Upper lobe of left lung (tissue), 6 donors: ENCODE data around the gene PLK5. TPM values are rescaled to one million over a fixed set of nuclear protein-coding genes. Genes with fewer than 3 reads are reported as not detected.

ENCODE experiments used
- ATAC-seq, 2 donors: fragments of 200-7000 bp; cut with Tn5 transposase; one replicate each; pipeline ENCODE4 v1.9.1; 2022; ENCODE audit warnings: mild to moderate bottlenecking in 2 of 2, moderate library complexity in 2 of 2; ENCODE audit not compliant: low FRiP score in 2 of 2
- DNase-seq, 2 donors: peaks; one replicate each; pipeline ENCODE4 v3.0.0-alpha.2; 2019 to 2020
- H3K27ac ChIP-seq, 4 donors: fragments of 200-600 bp; sonication (generic); one replicate each; pipeline ENCODE4 v1.5.1; 2016 to 2019
- H3K27me3 ChIP-seq, 4 donors: fragments of 200-600 bp; sonication (generic); one replicate each; pipeline ENCODE4 v1.5.1; 2017 to 2019
- H3K36me3 ChIP-seq, 4 donors: fragments of 200-600 bp; sonication (generic); one replicate each; pipeline ENCODE4 v1.5.1; 2016 to 2019
- H3K4me1 ChIP-seq, 4 donors: fragments of 200-600 bp; sonication (generic); one replicate each; pipeline ENCODE4 v1.5.1; 2018 to 2019
- H3K4me3 ChIP-seq, 4 donors: fragments of 200-600 bp; sonication (generic); one replicate each; pipeline ENCODE4 v1.5.1; 2017 to 2019; ENCODE audit warnings: mild to moderate bottlenecking in 2 of 4, moderate library complexity in 1 of 4
- H3K9me3 ChIP-seq, 4 donors: fragments of 200-600 bp; sonication (generic); one replicate each; pipeline ENCODE4 v1.5.1; 2018 to 2019
- EP300 ChIP-seq, 4 donors: sonication (generic); formaldehyde crosslinking; IDR thresholded peaks; one replicate each; pipeline ENCODE4 v1.5.1; 2017; ENCODE audit warnings: antibody characterized with exemption in 4 of 4, control low read depth in 2 of 4
- POLR2A ChIP-seq, 4 donors: fragments of 450-650 bp; IDR thresholded peaks; one replicate each; pipeline ENCODE4 v1.5.1; 2016 to 2017; ENCODE audit warnings: antibody characterized with exemption in 4 of 4, mild to moderate bottlenecking in 2 of 4
- POLR2AphosphoS5 ChIP-seq, 2 donors: sonication (generic); formaldehyde crosslinking; IDR thresholded peaks; one replicate each; pipeline ENCODE4 v1.5.1; 2017; ENCODE audit warnings: antibody characterized with exemption in 2 of 2
- WGBS, 2 donors: methylation state at CpG; one replicate each; pipeline ENCODE4 v1.1.5; 2017 to 2018; 5-methylcytosine and 5-hydroxymethylcytosine counted together
- total RNA-seq, 6 donors: library from RNA; depleted of rRNA in 4 of 6; stranded (reverse); fragments of >200 nt in 4 of 6; gene quantifications; one replicate each; pipeline versions ENCODE4 v1.1.0 to v1.2.1, GENCODE V29; 2016 to 2021
- TF ChIP-seq, protein P1 (sequence below), 6 experiments: fragments of 450-650 bp in 4 of 6; fragments of 200-600 bp in 2 of 6; sonication (generic) in 2 of 6; IDR thresholded peaks; one replicate each; pipeline ENCODE4 v1.5.1; 2016 to 2019; ENCODE audit warnings: antibody characterized with exemption in 6 of 6
- donor health status: DM: no; HTN: no; CAD: no; lungs with moderate emphysema.
- donor health status: DM: no; HTN: yes; CAD: no; lungs with severe emphysema.

The PLK5 gene
- total RNA-seq, 6 donors from 2014 or later = not detected

DNA sequence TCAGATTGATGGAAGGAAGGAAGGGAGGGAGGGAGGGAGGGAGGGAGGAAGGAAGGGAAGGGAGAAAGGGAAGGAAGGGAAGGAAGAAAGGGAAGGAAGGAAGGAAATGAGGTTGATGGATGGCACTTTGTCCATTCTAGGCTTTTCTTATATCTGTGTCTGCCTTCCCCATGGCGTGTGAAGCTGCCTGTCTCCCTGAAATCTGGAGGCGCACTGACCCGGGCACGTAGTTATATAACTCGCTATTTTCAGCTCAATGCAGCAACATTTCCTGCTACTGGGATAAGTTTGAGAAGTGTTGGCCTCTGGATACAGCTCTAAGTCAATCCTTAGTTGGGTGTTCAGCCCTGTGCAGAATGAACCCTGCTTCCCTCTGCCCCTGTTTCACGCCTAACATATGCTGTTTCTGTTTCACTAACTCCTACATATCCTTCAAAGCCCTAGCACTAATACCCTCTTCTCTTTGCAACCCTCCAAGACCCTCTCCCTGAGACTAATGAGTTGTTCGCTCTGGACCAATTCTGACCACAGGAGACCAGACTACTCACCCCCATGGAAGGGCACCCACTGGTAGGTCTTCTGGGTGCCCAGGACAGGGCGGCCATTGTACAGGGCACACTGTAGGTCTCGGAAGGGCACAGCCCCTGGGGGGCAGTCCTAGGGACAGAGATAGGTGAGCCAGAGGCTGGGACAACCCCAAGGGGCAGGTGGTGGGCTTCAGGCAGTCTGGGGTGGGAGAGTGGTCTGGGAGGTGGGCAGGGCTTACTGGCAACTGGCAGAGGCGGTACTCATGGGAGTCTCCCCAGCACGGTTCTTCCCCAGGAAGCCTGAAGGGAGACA is 14.1 kb upstream of the PLK5 start:
- no peak overlapping the region for H3K27ac ChIP-seq

DNA sequence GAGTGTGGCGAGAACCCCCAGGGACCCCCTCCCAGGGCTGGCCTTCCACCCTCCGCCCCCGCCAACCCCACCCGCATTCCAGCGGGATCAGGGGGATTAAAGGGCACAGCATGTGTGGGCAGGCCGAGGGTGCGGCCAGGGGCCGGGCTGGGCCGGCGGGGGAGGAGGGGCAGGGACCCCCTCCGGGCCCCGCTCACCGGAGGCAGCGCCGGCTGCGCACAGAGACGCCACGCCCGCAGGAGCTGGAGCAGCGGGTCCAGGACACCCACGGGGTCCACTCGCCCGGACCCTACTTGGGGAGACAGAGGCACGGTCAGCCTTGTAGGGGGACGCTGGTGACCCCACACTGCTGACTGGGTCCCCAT is 13.5 kb upstream of the PLK5 start:
- TF ChIP-seq, protein P1, sequence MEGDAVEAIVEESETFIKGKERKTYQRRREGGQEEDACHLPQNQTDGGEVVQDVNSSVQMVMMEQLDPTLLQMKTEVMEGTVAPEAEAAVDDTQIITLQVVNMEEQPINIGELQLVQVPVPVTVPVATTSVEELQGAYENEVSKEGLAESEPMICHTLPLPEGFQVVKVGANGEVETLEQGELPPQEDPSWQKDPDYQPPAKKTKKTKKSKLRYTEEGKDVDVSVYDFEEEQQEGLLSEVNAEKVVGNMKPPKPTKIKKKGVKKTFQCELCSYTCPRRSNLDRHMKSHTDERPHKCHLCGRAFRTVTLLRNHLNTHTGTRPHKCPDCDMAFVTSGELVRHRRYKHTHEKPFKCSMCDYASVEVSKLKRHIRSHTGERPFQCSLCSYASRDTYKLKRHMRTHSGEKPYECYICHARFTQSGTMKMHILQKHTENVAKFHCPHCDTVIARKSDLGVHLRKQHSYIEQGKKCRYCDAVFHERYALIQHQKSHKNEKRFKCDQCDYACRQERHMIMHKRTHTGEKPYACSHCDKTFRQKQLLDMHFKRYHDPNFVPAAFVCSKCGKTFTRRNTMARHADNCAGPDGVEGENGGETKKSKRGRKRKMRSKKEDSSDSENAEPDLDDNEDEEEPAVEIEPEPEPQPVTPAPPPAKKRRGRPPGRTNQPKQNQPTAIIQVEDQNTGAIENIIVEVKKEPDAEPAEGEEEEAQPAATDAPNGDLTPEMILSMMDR (IDR thresholded peaks at IDR 0.05) = no peak
- TF ChIP-seq EP300 (IDR thresholded peaks at IDR 0.05) = no peak
- TF ChIP-seq POLR2AphosphoS5 (IDR thresholded peaks at IDR 0.05) = no peak
- TF ChIP-seq POLR2A (IDR thresholded peaks at IDR 0.05) = no peak
- Histone ChIP-seq H3K27ac (no peak overlapping the region), H3K4me1 (peaks cover 16 to 32% (median 24%) of the 10 kb centered on the region in 4 donors), H3K36me3 (no peaks in the 10 kb centered on the region), H3K4me3 (no peak overlapping the region), H3K9me3 (peaks cover 0 to 4% (median 0%) of the 10 kb centered on the region in 4 donors), H3K27me3 (peaks cover 0 to 27% (median 12%) of the 10 kb centered on the region in 4 donors)
- 33% methylated on average over 18 of the region's 25 CpGs; no CpG with 5 or more reads in 1 of the 2 donors for WGBS, 2 donors
- DNase-seq = no peak
- ATAC-seq = no peak

More for the DNA sequence above, 14.1 kb upstream of the PLK5 start:
- TF ChIP-seq POLR2AphosphoS5 (IDR thresholded peaks at IDR 0.05) (no peak), EP300 (IDR thresholded peaks at IDR 0.05) (no peak), POLR2A (IDR thresholded peaks at IDR 0.05) (no peak)
- TF ChIP-seq, protein P1 (IDR thresholded peaks at IDR 0.05) = no peak
- WGBS, 2 donors = 54 to 63% methylated on average over 10 to 11 of the region's 11 CpGs
- DNase-seq = no peak
- Histone ChIP-seq H3K4me3 (no peak overlapping the region), H3K27me3 (peaks cover 0 to 27% (median 12%) of the 10 kb centered on the region in 4 donors), H3K36me3 (no peaks in the 10 kb centered on the region), H3K9me3 (peaks cover 0 to 4% (median 0%) of the 10 kb centered on the region in 4 donors), H3K4me1 (peaks cover 16 to 32% (median 24%) of the 10 kb centered on the region in 4 donors)
- ATAC-seq = no peak

DNA sequence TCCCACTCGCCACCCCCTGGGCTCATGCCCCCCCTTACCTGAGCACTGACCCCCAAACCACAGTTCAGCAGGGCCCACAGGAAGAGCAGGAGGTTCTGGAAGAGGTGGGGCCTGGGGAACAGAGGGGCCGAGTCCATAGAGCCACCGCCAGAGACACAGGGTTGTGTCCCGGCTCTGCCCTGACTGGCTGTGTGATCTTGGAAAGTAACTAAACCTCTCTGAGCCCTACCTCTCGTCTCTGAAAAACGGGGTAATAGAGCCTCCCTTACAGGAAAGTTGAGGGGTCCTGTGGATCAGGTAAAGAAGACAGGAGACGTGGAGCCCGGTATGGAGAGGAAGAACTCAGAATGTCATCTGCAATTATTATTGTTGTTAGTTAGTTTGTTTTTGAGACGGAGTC is 13.1 kb upstream of the PLK5 start:
- peaks cover 16 to 32% (median 24%) of the 10 kb centered on the region in 4 donors for H3K4me1 ChIP-seq
- DNase-seq = no peak
- 32 to 36% methylated on average over 8 to 9 of the region's 9 CpGs for WGBS, 2 donors
- peaks cover 0 to 4% (median 0%) of the 10 kb centered on the region in 4 donors for H3K9me3 ChIP-seq
- H3K27ac ChIP-seq = no peak overlapping the region
- peaks cover 0 to 27% (median 12%) of the 10 kb centered on the region in 4 donors for H3K27me3 ChIP-seq
- no peaks in the 10 kb centered on the region for H3K36me3 ChIP-seq
- H3K4me3 ChIP-seq = no peak overlapping the region
- no peak for ATAC-seq
- no peak for TF ChIP-seq POLR2A (IDR thresholded peaks at IDR 0.05)
- TF ChIP-seq EP300 (IDR thresholded peaks at IDR 0.05) = no peak
- TF ChIP-seq POLR2AphosphoS5 (IDR thresholded peaks at IDR 0.05) = no peak
- TF ChIP-seq, protein P1 (IDR thresholded peaks at IDR 0.05) = no peak

DNA sequence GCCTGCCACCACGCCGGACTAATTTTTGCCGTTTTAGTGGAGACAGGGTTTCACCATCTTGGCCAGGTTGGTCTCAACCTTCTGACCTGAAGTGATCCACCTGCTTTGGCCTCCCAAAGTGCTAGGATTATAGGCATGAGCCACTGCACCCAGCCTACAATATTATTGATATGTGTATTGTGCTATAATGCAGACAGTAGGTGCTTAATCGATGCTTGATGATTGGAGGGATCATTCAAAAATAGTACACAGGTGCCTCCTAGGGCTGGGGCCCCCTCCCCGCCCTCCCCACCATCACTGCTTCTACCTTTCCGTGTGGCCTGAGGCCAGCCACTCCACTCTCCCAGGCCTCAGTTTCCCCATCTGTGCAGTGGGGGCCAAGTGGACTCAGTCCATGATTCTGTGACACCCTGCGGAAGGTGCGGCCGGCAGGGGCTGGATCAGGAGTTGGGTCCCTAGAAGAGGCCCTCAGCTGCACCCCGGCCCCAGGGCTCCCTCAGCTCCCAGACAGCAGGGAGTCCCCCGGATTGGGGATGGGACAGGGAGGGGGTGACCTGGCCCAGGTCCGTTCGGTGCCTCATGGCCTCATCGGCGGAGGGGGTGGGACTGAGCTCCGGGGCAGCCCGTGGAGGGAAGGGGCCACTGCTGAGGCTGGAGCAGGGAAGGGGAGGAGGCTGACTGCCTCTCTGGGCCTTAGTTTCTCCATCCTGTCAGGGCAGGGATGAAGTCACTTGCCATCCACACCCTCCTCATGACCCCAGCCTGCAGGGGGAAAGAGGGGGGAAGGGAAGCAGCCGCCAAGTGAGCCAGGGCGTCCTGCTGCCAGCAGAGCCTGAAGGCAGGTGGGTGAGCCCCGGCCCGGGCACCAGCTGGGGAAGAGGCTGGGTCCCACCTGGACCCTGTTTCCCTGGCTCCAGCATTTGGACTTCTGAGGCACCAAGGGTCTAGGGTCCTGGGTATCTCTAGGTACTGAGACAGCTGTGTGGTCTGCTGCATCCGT is 12.3 kb upstream of the PLK5 start:
- Histone ChIP-seq H3K9me3 (peaks cover 0 to 4% (median 0%) of the 10 kb centered on the region in 4 donors), H3K27ac (no peak overlapping the region), H3K4me3 (no peak overlapping the region), H3K27me3 (peaks cover 0 to 27% (median 12%) of the 10 kb centered on the region in 4 donors), H3K36me3 (no peaks in the 10 kb centered on the region), H3K4me1 (peaks cover 16 to 32% (median 24%) of the 10 kb centered on the region in 4 donors)
- no peak for DNase-seq
- WGBS, 2 donors = 57 to 93% methylated on average over 5 to 16 of the region's 22 CpGs
- TF ChIP-seq EP300 (IDR thresholded peaks at IDR 0.05) (no peak), POLR2A (IDR thresholded peaks at IDR 0.05) (no peak), POLR2AphosphoS5 (IDR thresholded peaks at IDR 0.05) (no peak)
- TF ChIP-seq, protein P1 (IDR thresholded peaks at IDR 0.05) = no peak
- no peak for ATAC-seq
